ENCODE data around the gene COG2. TPM values are rescaled to one million over a fixed set of nuclear protein-coding genes. Genes with fewer than 3 reads are reported as not detected.
"Not testable (repeated sequence)": the region's sequence is repeated elsewhere in the genome, so short reads cannot be mapped to it uniquely, and the experiment has no call there.

The COG2 gene
- total and polyA plus RNA-seq, 4 donors, result 24.2 to 30.8 (median 28.9) TPM

DNA sequence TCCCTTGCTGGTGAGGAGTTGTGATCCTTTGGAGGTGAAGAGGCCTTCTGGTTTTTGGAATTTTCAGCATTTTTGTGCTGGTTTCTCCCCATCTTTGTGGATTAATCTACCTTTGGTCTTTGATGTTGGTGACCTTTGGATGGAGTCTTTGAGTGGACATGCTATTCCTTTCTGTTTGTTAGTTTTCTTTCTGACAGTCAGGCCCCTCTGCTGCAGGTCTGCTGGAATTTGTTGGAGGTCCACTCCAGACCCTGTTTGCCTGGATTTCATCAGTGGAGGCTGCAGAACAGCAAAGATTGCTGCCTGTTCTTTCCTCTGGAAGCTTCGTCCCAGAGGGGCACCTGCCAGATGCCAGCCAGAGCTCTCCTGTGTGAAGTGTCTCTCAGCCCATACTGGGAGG, 15.8 kb downstream of the COG2 start:
- H3K4me1 ChIP-seq (ENCODE audit: control insufficient read depth, insufficient read depth, low read length); H3K27me3 ChIP-seq (ENCODE audit: control insufficient read depth, insufficient read depth, low read length); H3K9me3 ChIP-seq (ENCODE audit: control insufficient read depth, insufficient read depth, low read length); DNase-seq (ENCODE audit: low read depth in 4 of 6, low spot score in 6 of 6); H3K27ac ChIP-seq (ENCODE audit: low read depth, low read length); H3K36me3 ChIP-seq (ENCODE audit: control insufficient read depth, insufficient read depth, low read length); H3K4me3 ChIP-seq (ENCODE audit: low read depth, low read length): not testable (repeated sequence)
- WGBS (ENCODE audit: insufficient coverage), result 94% methylated on average over 1 of the region's 1 CpG

DNA sequence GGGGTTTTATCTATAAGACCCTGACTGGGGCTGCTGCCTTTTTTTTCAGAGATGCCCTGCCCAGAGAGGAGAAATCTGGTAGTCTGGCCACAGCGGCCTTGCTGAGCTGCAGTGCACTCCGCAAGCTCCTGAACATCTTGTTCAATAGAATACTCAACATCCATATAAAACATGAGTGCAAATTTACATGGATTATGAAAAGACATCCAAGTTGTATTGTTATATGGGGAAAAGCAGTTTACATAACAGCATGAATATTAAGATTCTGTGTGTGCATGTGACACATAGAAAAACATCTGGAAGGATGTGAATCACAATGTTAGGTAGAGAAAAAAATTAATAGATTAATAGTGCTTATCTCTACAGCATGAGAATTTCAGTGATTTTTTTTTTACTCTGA, 16.4 kb downstream of the COG2 start:
- H3K27me3 ChIP-seq (ENCODE audit: control insufficient read depth, insufficient read depth, low read length), result no peaks in the 10 kb centered on the region
- H3K27ac ChIP-seq (ENCODE audit: low read depth, low read length), result no peak overlapping the region
- no peaks in the 10 kb centered on the region for H3K4me1 ChIP-seq (ENCODE audit: control insufficient read depth, insufficient read depth, low read length)
- no peaks in the 10 kb centered on the region for H3K9me3 ChIP-seq (ENCODE audit: control insufficient read depth, insufficient read depth, low read length)
- H3K36me3 ChIP-seq (ENCODE audit: control insufficient read depth, insufficient read depth, low read length), result peaks cover 5% of the 10 kb centered on the region
- no peak overlapping the region for H3K4me3 ChIP-seq (ENCODE audit: low read depth, low read length)
- WGBS (ENCODE audit: insufficient coverage), result no CpG with 5 or more reads among the region's 2 CpGs
- no peak for DNase-seq (ENCODE audit: low read depth in 4 of 6, low spot score in 6 of 6)

DNA sequence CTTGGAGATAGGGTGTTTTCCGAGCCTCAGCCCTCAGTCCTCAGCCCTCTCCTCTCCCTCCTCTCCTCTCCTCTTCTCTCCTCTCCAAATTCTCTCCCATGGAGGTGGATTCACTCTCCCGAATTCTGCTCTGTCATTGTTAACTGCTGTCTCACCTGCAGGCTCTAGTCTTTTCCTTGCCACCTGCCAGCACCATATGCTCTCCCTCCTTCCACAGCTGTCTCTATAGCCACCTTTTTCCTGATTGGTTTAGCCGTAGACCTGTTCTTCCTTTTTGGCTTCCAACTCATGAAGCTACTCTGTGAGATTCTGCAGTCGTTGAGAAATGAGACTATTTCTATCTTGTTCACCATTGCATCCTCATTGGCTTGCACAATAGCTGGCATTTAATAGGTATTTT, 19.7 kb downstream of the COG2 start:
- H3K36me3 ChIP-seq (ENCODE audit: control insufficient read depth, insufficient read depth, low read length), result peaks cover 8% of the 10 kb centered on the region
- DNase-seq (ENCODE audit: low read depth in 4 of 6, low spot score in 6 of 6), result peak in 1 of 6 donors; percentile 38
- H3K27me3 ChIP-seq (ENCODE audit: control insufficient read depth, insufficient read depth, low read length), result no peaks in the 10 kb centered on the region
- no peaks in the 10 kb centered on the region for H3K9me3 ChIP-seq (ENCODE audit: control insufficient read depth, insufficient read depth, low read length)
- no peak overlapping the region for H3K27ac ChIP-seq (ENCODE audit: low read depth, low read length)
- WGBS (ENCODE audit: insufficient coverage), result 79% methylated on average over 3 of the region's 4 CpGs
- H3K4me3 ChIP-seq (ENCODE audit: low read depth, low read length), result no peak overlapping the region
- no peaks in the 10 kb centered on the region for H3K4me1 ChIP-seq (ENCODE audit: control insufficient read depth, insufficient read depth, low read length)

DNA sequence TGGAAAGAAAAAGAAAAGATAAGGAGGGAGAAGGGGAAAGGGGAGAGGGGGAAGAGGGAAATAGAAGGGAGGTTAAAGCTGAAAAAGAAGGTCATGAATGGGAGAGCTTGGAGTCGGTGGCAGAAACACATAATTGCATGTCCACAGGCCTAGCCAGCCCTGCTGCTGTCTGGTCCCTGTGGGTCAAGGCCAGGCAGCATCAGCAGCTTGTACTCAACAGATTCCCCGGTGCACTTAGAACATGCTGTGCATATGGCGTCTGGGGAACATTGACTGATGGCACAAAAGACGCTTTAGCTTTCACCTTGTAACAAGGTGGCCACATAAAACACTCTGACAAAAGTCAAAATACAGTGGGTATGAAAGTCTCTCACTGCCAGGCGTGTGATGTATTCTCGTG, 25.9 kb downstream of the COG2 start:
- no peak for DNase-seq (ENCODE audit: low read depth in 4 of 6, low spot score in 6 of 6)
- no peak overlapping the region for H3K4me3 ChIP-seq (ENCODE audit: low read depth, low read length)
- no peaks in the 10 kb centered on the region for H3K9me3 ChIP-seq (ENCODE audit: control insufficient read depth, insufficient read depth, low read length)
- no peak overlapping the region for H3K27ac ChIP-seq (ENCODE audit: low read depth, low read length)
- 83% methylated on average over 1 of the region's 6 CpGs for WGBS (ENCODE audit: insufficient coverage)
- H3K27me3 ChIP-seq (ENCODE audit: control insufficient read depth, insufficient read depth, low read length), result no peaks in the 10 kb centered on the region
- no peaks in the 10 kb centered on the region for H3K4me1 ChIP-seq (ENCODE audit: control insufficient read depth, insufficient read depth, low read length)
- H3K36me3 ChIP-seq (ENCODE audit: control insufficient read depth, insufficient read depth, low read length), result peaks cover 27% of the 10 kb centered on the region

DNA sequence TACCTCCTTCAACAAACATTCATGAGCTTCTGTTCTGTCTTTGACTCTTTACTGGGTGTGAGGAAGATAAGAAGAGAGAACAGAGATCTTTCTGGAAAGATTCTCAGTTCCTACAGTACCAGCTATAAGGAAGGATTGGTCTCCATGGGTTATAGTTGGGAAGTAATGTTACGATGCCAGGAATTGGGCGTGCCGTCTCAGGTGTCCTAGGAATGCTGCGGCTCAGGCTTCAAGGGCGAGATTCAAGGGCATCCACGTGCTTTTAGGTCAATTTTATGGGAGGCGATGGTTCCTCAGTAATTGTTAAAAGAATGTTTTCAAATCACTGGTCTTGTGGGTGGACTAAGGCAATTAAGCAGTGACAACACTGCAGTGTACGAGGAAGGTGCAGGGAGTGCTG, 27.3 kb downstream of the COG2 start:
- no peaks in the 10 kb centered on the region for H3K9me3 ChIP-seq (ENCODE audit: control insufficient read depth, insufficient read depth, low read length)
- DNase-seq (ENCODE audit: low read depth in 4 of 6, low spot score in 6 of 6), result no peak
- H3K4me1 ChIP-seq (ENCODE audit: control insufficient read depth, insufficient read depth, low read length), result no peaks in the 10 kb centered on the region
- H3K27ac ChIP-seq (ENCODE audit: low read depth, low read length), result no peak overlapping the region
- no peaks in the 10 kb centered on the region for H3K27me3 ChIP-seq (ENCODE audit: control insufficient read depth, insufficient read depth, low read length)
- WGBS (ENCODE audit: insufficient coverage), result 99% methylated on average over 8 of the region's 8 CpGs
- H3K4me3 ChIP-seq (ENCODE audit: low read depth, low read length), result no peak overlapping the region
- H3K36me3 ChIP-seq (ENCODE audit: control insufficient read depth, insufficient read depth, low read length), result peaks cover 24% of the 10 kb centered on the region

DNA sequence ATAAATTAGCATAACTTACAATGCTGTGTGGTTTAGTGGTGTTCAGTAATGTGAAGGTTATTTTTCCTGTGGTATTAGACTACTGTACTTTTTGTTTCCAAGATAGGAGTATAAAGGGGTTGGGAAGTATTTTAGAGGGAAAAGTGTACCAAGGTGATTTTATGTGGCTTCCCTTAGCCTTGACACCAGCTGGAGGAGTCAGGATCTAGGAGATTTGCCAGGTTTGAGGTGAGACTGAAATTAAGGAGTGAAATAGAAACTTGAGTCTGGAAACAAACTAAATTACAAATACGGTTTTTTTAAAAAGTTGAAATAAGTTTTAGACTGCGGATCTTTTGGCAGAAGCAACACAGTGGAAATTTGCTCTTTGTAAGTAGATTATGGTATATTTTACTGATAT, 32.3 kb downstream of the COG2 start:
- no peaks in the 10 kb centered on the region for H3K27me3 ChIP-seq (ENCODE audit: control insufficient read depth, insufficient read depth, low read length)
- H3K9me3 ChIP-seq (ENCODE audit: control insufficient read depth, insufficient read depth, low read length), result no peaks in the 10 kb centered on the region
- no peaks in the 10 kb centered on the region for H3K4me1 ChIP-seq (ENCODE audit: control insufficient read depth, insufficient read depth, low read length)
- DNase-seq (ENCODE audit: low read depth in 4 of 6, low spot score in 6 of 6), result no peak
- WGBS (ENCODE audit: insufficient coverage), result 100% methylated on average over 1 of the region's 2 CpGs
- peaks cover 23% of the 10 kb centered on the region for H3K36me3 ChIP-seq (ENCODE audit: control insufficient read depth, insufficient read depth, low read length)
- H3K4me3 ChIP-seq (ENCODE audit: low read depth, low read length), result no peak overlapping the region
- H3K27ac ChIP-seq (ENCODE audit: low read depth, low read length), result no peak overlapping the region

DNA sequence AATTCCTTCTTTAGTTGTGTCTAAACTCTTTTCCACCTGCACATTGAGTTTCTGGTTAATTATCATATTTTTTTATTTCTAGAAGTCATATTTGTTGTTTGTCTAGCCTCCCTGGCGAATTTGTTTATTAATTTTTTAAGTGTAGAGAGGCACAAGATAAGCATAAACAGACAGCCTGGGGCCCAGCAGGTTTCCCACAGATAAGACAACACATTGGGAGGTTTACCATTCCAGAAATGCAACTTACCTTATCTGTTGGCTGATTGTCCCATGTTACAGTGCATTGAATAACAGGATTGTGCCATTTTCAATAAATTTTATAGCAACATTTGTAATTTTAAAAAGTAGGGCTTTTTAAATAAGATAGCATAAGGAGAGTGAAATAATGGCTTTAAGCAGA, 34.9 kb downstream of the COG2 start:
- Histone ChIP-seq H3K4me3 (ENCODE audit: low read depth, low read length) (no peak overlapping the region), H3K36me3 (ENCODE audit: control insufficient read depth, insufficient read depth, low read length) (peaks cover 15% of the 10 kb centered on the region), H3K27ac (ENCODE audit: low read depth, low read length) (no peak overlapping the region), H3K27me3 (ENCODE audit: control insufficient read depth, insufficient read depth, low read length) (no peaks in the 10 kb centered on the region), H3K4me1 (ENCODE audit: control insufficient read depth, insufficient read depth, low read length) (peaks cover 11% of the 10 kb centered on the region), H3K9me3 (ENCODE audit: control insufficient read depth, insufficient read depth, low read length) (no peaks in the 10 kb centered on the region)
- WGBS (ENCODE audit: insufficient coverage), result no CpG with 5 or more reads among the region's 1 CpG
- no peak for DNase-seq (ENCODE audit: low read depth in 4 of 6, low spot score in 6 of 6)

DNA sequence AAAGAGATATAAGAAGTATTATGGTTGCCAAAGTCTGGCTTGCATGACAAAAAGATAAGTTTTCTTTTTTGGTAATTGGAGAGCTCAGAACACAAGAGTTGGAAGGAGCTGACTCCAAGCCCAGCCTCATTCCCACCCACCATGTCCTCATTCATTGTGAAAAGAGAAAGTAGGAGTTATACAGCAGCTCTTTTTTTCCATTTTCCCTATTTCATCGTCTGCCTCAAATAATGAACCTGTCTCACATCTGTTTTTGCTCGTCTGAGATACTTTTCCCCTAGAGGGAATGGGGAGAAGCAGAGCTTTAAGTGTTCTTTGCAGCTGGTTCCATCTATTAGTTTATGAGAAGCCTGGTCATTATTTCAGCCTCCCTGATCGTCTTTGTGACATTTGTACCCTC, 36.9 kb downstream of the COG2 start:
- H3K27me3 ChIP-seq (ENCODE audit: control insufficient read depth, insufficient read depth, low read length), result no peaks in the 10 kb centered on the region
- H3K4me3 ChIP-seq (ENCODE audit: low read depth, low read length), result no peak overlapping the region
- DNase-seq (ENCODE audit: low read depth in 4 of 6, low spot score in 6 of 6), result peak in 1 of 6 donors; percentile 59
- H3K36me3 ChIP-seq (ENCODE audit: control insufficient read depth, insufficient read depth, low read length), result peaks cover 22% of the 10 kb centered on the region
- peaks cover 16% of the 10 kb centered on the region for H3K4me1 ChIP-seq (ENCODE audit: control insufficient read depth, insufficient read depth, low read length)
- 20% methylated on average over 1 of the region's 3 CpGs for WGBS (ENCODE audit: insufficient coverage)
- no peaks in the 10 kb centered on the region for H3K9me3 ChIP-seq (ENCODE audit: control insufficient read depth, insufficient read depth, low read length)
- no peak overlapping the region for H3K27ac ChIP-seq (ENCODE audit: low read depth, low read length)

DNA sequence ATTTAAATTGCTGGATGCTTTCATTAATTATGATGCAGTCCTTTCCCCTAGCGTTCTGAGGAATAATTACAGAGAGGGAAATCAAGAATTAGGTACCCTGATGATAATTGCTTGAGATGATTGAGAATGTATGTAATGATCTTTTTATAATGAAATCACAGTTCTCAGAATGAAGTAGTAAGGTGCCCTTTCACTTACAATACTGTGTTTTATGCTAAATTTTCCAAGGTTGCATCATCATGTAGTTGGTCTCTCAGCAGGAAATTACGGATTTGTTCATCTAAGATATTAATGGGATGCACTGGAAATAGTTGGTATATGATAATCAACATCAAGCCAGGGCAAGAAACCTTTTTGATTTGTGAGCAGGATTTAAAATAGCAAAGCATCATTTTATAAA, 37.5 kb downstream of the COG2 start:
- no CpG with 5 or more reads among the region's 2 CpGs for WGBS (ENCODE audit: insufficient coverage)
- no peak for DNase-seq (ENCODE audit: low read depth in 4 of 6, low spot score in 6 of 6)
- no peak overlapping the region for H3K27ac ChIP-seq (ENCODE audit: low read depth, low read length)
- H3K4me1 ChIP-seq (ENCODE audit: control insufficient read depth, insufficient read depth, low read length), result peaks cover 16% of the 10 kb centered on the region
- H3K4me3 ChIP-seq (ENCODE audit: low read depth, low read length), result no peak overlapping the region
- H3K9me3 ChIP-seq (ENCODE audit: control insufficient read depth, insufficient read depth, low read length), result no peaks in the 10 kb centered on the region
- H3K27me3 ChIP-seq (ENCODE audit: control insufficient read depth, insufficient read depth, low read length), result no peaks in the 10 kb centered on the region
- peaks cover 23% of the 10 kb centered on the region for H3K36me3 ChIP-seq (ENCODE audit: control insufficient read depth, insufficient read depth, low read length)

DNA sequence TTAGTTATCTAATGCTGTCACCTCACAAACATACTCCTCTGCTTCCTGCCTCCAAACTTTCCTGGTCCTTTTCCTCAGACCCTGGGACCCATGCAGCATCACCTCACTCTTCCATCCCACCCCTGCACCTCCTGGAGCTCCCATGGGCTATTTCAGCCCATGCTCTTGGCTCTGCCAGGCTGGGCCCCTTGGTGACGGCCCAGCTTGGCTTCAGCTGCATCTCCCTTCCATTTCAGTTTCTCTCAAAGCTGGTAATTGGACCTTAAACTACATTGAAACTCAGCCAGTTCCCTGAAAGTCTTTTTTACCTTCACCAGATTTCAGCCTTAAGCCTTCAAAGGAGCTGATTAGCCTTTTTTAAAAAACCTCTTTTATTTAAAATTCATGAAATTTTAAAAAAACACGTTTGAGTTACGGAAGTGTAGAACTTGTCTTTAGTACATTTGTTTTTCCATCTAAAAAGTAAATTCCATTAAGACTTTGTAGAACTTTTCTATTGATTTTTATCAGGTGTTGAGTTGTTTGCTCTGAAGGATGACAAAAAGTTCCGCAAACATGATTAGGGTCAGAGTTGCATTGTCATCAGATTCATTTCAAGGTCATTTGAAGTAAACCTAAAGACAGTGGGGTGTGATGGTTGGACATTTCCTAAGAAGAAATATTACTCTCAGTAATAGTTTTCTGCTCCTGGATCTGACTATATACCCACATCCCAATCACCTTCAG, 38.2 kb downstream of the COG2 start:
- Histone ChIP-seq H3K9me3 (ENCODE audit: control insufficient read depth, insufficient read depth, low read length) (no peaks in the 10 kb centered on the region), H3K27me3 (ENCODE audit: control insufficient read depth, insufficient read depth, low read length) (no peaks in the 10 kb centered on the region), H3K36me3 (ENCODE audit: control insufficient read depth, insufficient read depth, low read length) (peaks cover 23% of the 10 kb centered on the region), H3K4me1 (ENCODE audit: control insufficient read depth, insufficient read depth, low read length) (peaks cover 16% of the 10 kb centered on the region), H3K4me3 (ENCODE audit: low read depth, low read length) (no peak overlapping the region), H3K27ac (ENCODE audit: low read depth, low read length) (peak overlapping the region; percentile 22)
- WGBS (ENCODE audit: insufficient coverage), result 0% methylated on average over 1 of the region's 4 CpGs
- peak in 1 of 6 donors; percentile 49 for DNase-seq (ENCODE audit: low read depth in 4 of 6, low spot score in 6 of 6)
